Endothelial cell (in vitro differentiated cells): ENCODE results near the gene IL15. TPM values are rescaled to one million over a fixed set of nuclear protein-coding genes. Genes with fewer than 3 reads are reported as not detected.
"Not testable (repeated sequence)": the region's sequence is repeated elsewhere in the genome, so short reads cannot be mapped to it uniquely, and the experiment has no call there.

Experiments
- DNase-seq: peaks from one replicate; pipeline ENCODE4 v3.0.0; 2021; ENCODE audit warnings: low spot score
- H3K27ac Mint-ChIP-seq: one replicate; pipeline ENCODE4 v1.8.0; 2021; ENCODE audit warnings: mixed read lengths, inconsistent platforms; ENCODE audit not compliant: unreplicated experiment
- H3K27me3 Mint-ChIP-seq: one replicate; pipeline ENCODE4 v1.8.0; 2021; ENCODE audit warnings: mild to moderate bottlenecking, moderate library complexity, mixed read lengths, inconsistent platforms; ENCODE audit not compliant: unreplicated experiment
- H3K36me3 Mint-ChIP-seq: one replicate; pipeline ENCODE4 v1.8.0; 2021; ENCODE audit warnings: mild to moderate bottlenecking, low read depth, mixed read lengths, inconsistent platforms; ENCODE audit not compliant: unreplicated experiment
- H3K4me1 Mint-ChIP-seq: one replicate; pipeline ENCODE4 v1.8.0; 2021; ENCODE audit warnings: mild to moderate bottlenecking, mixed read lengths, inconsistent platforms; ENCODE audit not compliant: unreplicated experiment
- H3K4me3 Mint-ChIP-seq: one replicate; pipeline ENCODE4 v1.8.0; 2021; ENCODE audit warnings: mild to moderate bottlenecking, mixed read lengths, inconsistent platforms; ENCODE audit not compliant: unreplicated experiment
- H3K9me3 Mint-ChIP-seq: one replicate; pipeline ENCODE4 v1.8.0; 2021; ENCODE audit warnings: mixed read lengths, inconsistent platforms; ENCODE audit not compliant: unreplicated experiment
- total RNA-seq: library from RNA; stranded (reverse); fragmentation: NEBNext Ultra II Directional; extraction: Animal tissue kit (Norgen Biotek cat#: 25700); gene quantifications from one replicate; pipeline ENCODE4 v1.2.1, GENCODE V29; 2021; ENCODE audit not compliant: unreplicated experiment
- TF ChIP-seq, protein P1 (sequence below): fragments of 200-600 bp; sonication (generic); IDR thresholded peaks from one replicate; pipeline ENCODE4 v1.5.0; 2021; ENCODE audit warnings: antibody characterized with exemption; ENCODE audit not compliant: unreplicated experiment

The IL15 gene
- total RNA-seq, 1 donor from 2014 or later, result 8.8 TPM

DNA sequence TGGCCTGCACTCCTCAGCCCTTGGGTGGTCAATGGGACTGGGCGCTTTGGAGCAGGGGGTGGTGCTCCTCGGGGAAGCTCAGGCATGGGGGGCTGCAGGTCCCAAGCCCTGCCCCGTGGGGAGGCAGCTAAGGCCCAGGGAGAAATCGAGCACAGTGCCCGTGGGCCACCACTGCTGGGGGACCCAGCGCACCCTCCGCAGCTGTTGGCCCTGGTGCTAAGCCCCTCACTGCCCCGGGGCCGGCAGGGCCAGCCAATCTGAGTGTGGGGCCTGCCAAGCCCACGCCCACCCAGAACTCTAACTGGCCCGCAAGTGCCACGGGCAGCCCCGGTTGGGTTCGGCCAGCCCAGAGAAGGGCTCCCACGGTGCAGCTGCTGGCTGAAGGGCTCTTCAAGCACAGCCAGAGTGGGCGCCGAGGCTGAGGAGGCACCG, 30.9 kb upstream of the IL15 start:
- Mint-ChIP-seq H3K27me3 (peaks cover 2% of the 10 kb centered on the region), H3K27ac (no peak overlapping the region), H3K36me3 (no peaks in the 10 kb centered on the region), H3K9me3 (no peaks in the 10 kb centered on the region), H3K4me1 (no peaks in the 10 kb centered on the region), H3K4me3 (no peak overlapping the region)
- no peak for DNase-seq
- TF ChIP-seq, protein P1, sequence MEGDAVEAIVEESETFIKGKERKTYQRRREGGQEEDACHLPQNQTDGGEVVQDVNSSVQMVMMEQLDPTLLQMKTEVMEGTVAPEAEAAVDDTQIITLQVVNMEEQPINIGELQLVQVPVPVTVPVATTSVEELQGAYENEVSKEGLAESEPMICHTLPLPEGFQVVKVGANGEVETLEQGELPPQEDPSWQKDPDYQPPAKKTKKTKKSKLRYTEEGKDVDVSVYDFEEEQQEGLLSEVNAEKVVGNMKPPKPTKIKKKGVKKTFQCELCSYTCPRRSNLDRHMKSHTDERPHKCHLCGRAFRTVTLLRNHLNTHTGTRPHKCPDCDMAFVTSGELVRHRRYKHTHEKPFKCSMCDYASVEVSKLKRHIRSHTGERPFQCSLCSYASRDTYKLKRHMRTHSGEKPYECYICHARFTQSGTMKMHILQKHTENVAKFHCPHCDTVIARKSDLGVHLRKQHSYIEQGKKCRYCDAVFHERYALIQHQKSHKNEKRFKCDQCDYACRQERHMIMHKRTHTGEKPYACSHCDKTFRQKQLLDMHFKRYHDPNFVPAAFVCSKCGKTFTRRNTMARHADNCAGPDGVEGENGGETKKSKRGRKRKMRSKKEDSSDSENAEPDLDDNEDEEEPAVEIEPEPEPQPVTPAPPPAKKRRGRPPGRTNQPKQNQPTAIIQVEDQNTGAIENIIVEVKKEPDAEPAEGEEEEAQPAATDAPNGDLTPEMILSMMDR, result no peak

DNA sequence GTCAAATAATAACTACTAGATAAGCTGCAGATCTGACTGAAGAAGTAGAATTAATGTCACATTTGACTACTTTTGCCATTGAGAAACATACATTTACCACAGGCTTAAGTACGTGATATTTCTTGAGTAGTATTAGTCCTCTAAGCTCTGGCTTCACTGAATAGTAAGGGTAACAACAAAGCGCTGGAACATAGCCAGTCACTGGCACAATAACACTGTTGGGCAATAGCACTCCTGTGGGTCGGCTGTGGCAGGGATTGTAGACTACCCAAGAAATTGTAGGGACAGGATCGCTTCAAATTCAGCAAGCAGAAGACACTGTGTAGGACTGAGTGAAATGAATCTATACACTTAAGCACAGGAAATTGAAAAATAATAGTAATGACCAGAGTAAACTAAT, 27.1 kb upstream of the IL15 start:
- H3K27ac Mint-ChIP-seq, result no peak overlapping the region
- H3K36me3 Mint-ChIP-seq, result no peaks in the 10 kb centered on the region
- TF ChIP-seq, protein P1, result no peak
- no peaks in the 10 kb centered on the region for H3K27me3 Mint-ChIP-seq
- no peak for DNase-seq
- H3K4me1 Mint-ChIP-seq, result no peaks in the 10 kb centered on the region
- no peak overlapping the region for H3K4me3 Mint-ChIP-seq
- no peaks in the 10 kb centered on the region for H3K9me3 Mint-ChIP-seq

DNA sequence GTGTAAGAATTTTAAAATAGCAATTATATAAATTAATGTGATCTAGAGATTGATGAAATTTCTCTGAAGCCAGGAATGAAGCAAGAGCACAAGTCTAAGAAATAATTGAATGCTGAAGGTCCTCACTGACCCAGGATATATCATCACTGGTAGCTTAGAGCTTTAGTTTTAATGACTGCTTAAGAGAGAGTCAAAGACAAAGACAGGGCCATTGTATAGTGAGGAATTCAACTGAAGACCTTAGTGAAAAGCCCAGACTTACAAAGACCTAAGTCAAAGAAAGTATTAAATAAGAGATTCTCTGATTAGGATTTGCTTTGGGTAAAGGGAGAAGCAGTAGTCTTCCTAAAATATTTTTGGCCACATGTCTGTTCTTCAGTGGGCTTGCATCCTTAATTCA, 26.0 kb upstream of the IL15 start:
- Mint-ChIP-seq H3K4me3 (no peak overlapping the region), H3K4me1 (peaks cover 7% of the 10 kb centered on the region), H3K9me3 (no peaks in the 10 kb centered on the region), H3K27ac (no peak overlapping the region), H3K36me3 (no peaks in the 10 kb centered on the region), H3K27me3 (no peaks in the 10 kb centered on the region)
- no peak for DNase-seq
- TF ChIP-seq, protein P1, result no peak

DNA sequence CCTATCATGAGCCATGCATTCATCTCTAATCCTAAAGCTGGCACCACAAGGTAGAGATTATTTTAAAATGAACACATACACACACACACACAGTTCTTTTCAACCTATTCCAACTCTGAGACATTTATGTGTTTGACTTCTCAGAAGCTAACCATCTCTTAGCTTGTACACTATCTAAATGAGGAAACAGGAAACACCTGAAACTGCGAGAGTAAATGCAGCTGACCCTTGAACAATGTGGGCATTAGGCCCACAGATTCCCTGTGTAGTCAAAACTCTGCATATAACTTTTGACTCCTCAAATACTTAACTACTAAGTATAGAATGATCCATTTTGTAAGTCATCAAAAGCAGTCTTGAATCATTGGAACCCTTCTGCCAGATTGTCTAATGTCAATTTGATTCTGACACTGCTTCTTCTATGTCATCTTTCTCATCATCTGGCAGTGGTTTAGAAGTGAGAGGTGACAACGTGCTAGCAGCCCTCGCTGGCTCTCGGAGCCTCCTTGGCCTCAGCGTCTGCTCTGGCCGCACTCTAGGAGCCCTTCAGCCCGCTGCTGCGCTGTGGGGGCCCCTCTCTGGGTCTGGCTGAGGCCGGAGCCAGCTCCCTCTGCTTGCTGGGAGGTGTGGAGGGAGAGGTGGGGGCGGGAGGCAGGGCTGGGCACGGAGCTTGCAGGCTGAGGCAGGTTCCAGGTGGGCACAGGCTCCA, 21.4 kb upstream of the IL15 start:
- peaks cover 4% of the 10 kb centered on the region for H3K36me3 Mint-ChIP-seq
- peaks cover 9% of the 10 kb centered on the region for H3K4me1 Mint-ChIP-seq
- no peak for DNase-seq
- peak overlapping the region; percentile 42 for H3K27ac Mint-ChIP-seq
- no peaks in the 10 kb centered on the region for H3K27me3 Mint-ChIP-seq
- TF ChIP-seq, protein P1, result no peak
- H3K9me3 Mint-ChIP-seq, result no peaks in the 10 kb centered on the region
- H3K4me3 Mint-ChIP-seq, result no peak overlapping the region

DNA sequence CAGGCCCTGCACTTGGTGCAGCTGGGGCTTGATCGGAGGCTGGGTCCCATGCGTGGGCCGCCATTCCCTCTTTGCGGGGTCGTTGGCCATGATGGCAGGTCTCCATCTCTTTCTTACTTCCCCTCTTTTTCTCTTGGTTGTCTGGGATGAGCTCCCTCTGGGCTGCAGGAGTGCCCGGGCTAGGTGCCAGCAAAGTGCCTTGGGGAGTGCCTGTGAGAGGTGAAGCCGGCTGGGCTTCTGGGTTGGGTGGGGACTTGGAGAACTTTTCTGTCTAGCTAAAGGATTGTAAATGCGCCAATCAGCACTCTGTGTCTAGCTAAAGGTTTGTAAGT, 20.8 kb upstream of the IL15 start:
- H3K4me3 Mint-ChIP-seq, H3K27me3 Mint-ChIP-seq, DNase-seq, H3K27ac Mint-ChIP-seq, H3K9me3 Mint-ChIP-seq, H3K36me3 Mint-ChIP-seq: not testable (repeated sequence)
- peaks cover 13% of the 10 kb centered on the region for H3K4me1 Mint-ChIP-seq
